Endothelial cell of umbilical vein (primary cell): ENCODE results near the gene PLPP7. TPM values are rescaled to one million over a fixed set of nuclear protein-coding genes. Genes with fewer than 3 reads are reported as not detected.

Source experiments
- BruUV-seq: library from RNA; stranded (reverse); fragments of 400-500 nt; replicated peaks from 2 replicates; lab custom pipeline; 2021; lab: Mats Ljungman, UMichigan
- CTCF ChIA-PET: fragments of 300-600, 350-600 bp; sonication (Branson Sonifier 250); formaldehyde crosslinking; loops from one replicate; lab custom pipeline; 2021; ENCODE audit warnings: antibody characterized with exemption, inconsistent platforms; lab: Charles Lee
- POLR2A ChIA-PET: fragments of 300-600, 350-600 bp; sonication (Branson Sonifier 250); formaldehyde crosslinking; loops from one replicate; lab custom pipeline; 2021; ENCODE audit warnings: antibody characterized with exemption, inconsistent platforms; lab: Charles Lee
- DNase-seq: peaks from one replicate; pipeline ENCODE4 v3.0.0-alpha.2; 2011; ENCODE audit warnings: low read depth, low spot score
- FAIRE-seq: peaks from 2 replicates; lab custom pipeline; 2011; peaks lifted over from hg19 to GRCh38; lab: Jason Lieb, UNC
- H2AFZ ChIP-seq: 2 replicates; pipeline ENCODE4 v1.6.0; 2012; ENCODE audit warnings: low read depth, low read length, control low read depth, inconsistent platforms
- H3K27ac ChIP-seq: 2 replicates; pipeline ENCODE4 v1.5.1; 2011; ENCODE audit warnings: low read depth, mild to moderate bottlenecking, control low read depth, low read length, moderate library complexity; ENCODE audit not compliant: insufficient read depth
- H3K27me3 ChIP-seq, 2 experiments: 2 replicates each; pipeline versions ENCODE4 v1.6.0 to v1.6.1; 2011; ENCODE audit warnings: low read length in 2 of 2, mixed read lengths in 1 of 2; ENCODE audit not compliant: control insufficient read depth in 2 of 2, insufficient read depth in 2 of 2
- H3K36me3 ChIP-seq, 2 experiments: 2 replicates in 1 of 2; 3 replicates in 1 of 2; pipeline ENCODE4 v1.5.1; 2011; ENCODE audit warnings: low read length in 2 of 2, mild to moderate bottlenecking in 1 of 2, moderate library complexity in 1 of 2; ENCODE audit not compliant: control insufficient read depth in 2 of 2, insufficient read depth in 2 of 2; ENCODE audit errors: extremely low read depth in 1 of 2
- H3K4me1 ChIP-seq: 3 replicates; pipeline ENCODE4 v1.5.1; 2011; ENCODE audit warnings: mild to moderate bottlenecking, low read length; ENCODE audit not compliant: control insufficient read depth, insufficient read depth; ENCODE audit errors: extremely low read depth
- H3K4me2 ChIP-seq: 2 replicates; pipeline ENCODE4 v1.6.1; 2011; ENCODE audit warnings: low read length, control low read depth, mixed read lengths; ENCODE audit not compliant: insufficient read depth
- H3K4me3 ChIP-seq, 3 experiments: fragments of 200-600 bp in 1 of 3; sonication (generic), shearing (Covaris generic) in 1 of 3; replicated peaks in 1 of 3; 2 replicates each; pipeline ENCODE4 v1.5.1; 2011 to 2016; ENCODE audit warnings: control low read depth in 3 of 3, low read length in 3 of 3, mild to moderate bottlenecking in 2 of 3, inconsistent platforms in 1 of 3, low read depth in 1 of 3, moderate library complexity in 1 of 3; ENCODE audit not compliant: insufficient read depth in 1 of 3
- H3K79me2 ChIP-seq: 2 replicates; pipeline ENCODE4 v1.6.0; 2012; ENCODE audit warnings: low read length, inconsistent platforms; ENCODE audit not compliant: control insufficient read depth, insufficient read depth
- H3K9ac ChIP-seq: replicated peaks from 2 replicates; pipeline ENCODE3; 2011; ENCODE audit warnings: low read length, control low read depth; ENCODE audit not compliant: insufficient read depth; ENCODE audit errors: extremely low read depth
- H3K9me1 ChIP-seq: replicated peaks from 3 replicates; pipeline ENCODE4 v1.6.0; 2011; ENCODE audit warnings: mild to moderate bottlenecking, low read length; ENCODE audit not compliant: control insufficient read depth, insufficient read depth; ENCODE audit errors: extremely low read depth
- H3K9me3 ChIP-seq: replicated peaks from 2 replicates; pipeline ENCODE4 v1.5.1; 2012; ENCODE audit warnings: low read length, inconsistent platforms; ENCODE audit not compliant: control insufficient read depth, insufficient read depth
- H4K20me1 ChIP-seq: replicated peaks from 2 replicates; pipeline ENCODE3; 2011; ENCODE audit warnings: mild to moderate bottlenecking, low read length; ENCODE audit not compliant: control insufficient read depth, insufficient read depth; ENCODE audit errors: extremely low read depth
- GATA2 ChIP-seq: IDR thresholded peaks from 2 replicates; pipeline ENCODE4 v1.7.0; 2011; ENCODE audit warnings: low read depth, mild to moderate bottlenecking, moderate library complexity, mixed read lengths, low read length; ENCODE audit not compliant: insufficient read length, insufficient read depth
- MYC ChIP-seq: IDR thresholded peaks from one replicate; pipeline ENCODE4 v1.6.1; 2011; ENCODE audit warnings: mild to moderate bottlenecking, low read depth, low read length
- POLR2AphosphoS5 ChIP-seq: IDR thresholded peaks from 2 replicates; pipeline ENCODE4 v1.6.1; 2012; ENCODE audit warnings: low read depth, mild to moderate bottlenecking, control low read depth, low read length, moderate library complexity; ENCODE audit not compliant: insufficient read depth
- dilution Hi-C: fragments of 300-500 bp; cut with MboI; formaldehyde crosslinking; loops from one replicate; pipeline ENCODE4 v1.15.0; 2019; ENCODE audit warnings: low sequenced_read_pairs; ENCODE audit not compliant: extremely low pct_ligation_motif_present
- intact Hi-C: fragments of 100-400 bp; cut with micrococcal nuclease; formaldehyde crosslinking; loops from one replicate; pipeline ENCODE4 v1.10.0; 2022
- polyA plus RNA-seq, 4 experiments: library from polyadenylated mRNA; depleted of rRNA in 3 of 4; stranded (reverse) in 3 of 4; unstranded in 1 of 4; fragments of >200 nt; gene quantifications; 2 replicates each; pipeline versions ENCODE4 v1.2.1 to v1.2.3, GENCODE V29; 2011 to 2012; ENCODE audit warnings: missing spikeins in 1 of 4
- total RNA-seq: library from RNA; stranded (reverse); gene quantifications from 2 replicates; pipeline ENCODE4 v1.2.3, GENCODE V29; 2021
- TF ChIP-seq, protein P1 (sequence below), 2 donors: IDR thresholded peaks; 1 replicate in 1 of 2; 2 replicates in 1 of 2; pipeline ENCODE4 v1.5.1; 2011; ENCODE audit warnings: low read length in 2 of 2, mild to moderate bottlenecking in 2 of 2, moderate library complexity in 2 of 2, control low read depth in 1 of 2, inconsistent platforms in 1 of 2, low read depth in 1 of 2; ENCODE audit not compliant: insufficient read depth in 1 of 2; ENCODE audit errors: extremely low read depth in 1 of 2

The PLPP7 gene
- total and polyA plus RNA-seq, 2 donors (not counting 3 experiments of a cell fraction or from before 2014, with no cell fraction given) = 2.1 to 2.7 TPM

DNA sequence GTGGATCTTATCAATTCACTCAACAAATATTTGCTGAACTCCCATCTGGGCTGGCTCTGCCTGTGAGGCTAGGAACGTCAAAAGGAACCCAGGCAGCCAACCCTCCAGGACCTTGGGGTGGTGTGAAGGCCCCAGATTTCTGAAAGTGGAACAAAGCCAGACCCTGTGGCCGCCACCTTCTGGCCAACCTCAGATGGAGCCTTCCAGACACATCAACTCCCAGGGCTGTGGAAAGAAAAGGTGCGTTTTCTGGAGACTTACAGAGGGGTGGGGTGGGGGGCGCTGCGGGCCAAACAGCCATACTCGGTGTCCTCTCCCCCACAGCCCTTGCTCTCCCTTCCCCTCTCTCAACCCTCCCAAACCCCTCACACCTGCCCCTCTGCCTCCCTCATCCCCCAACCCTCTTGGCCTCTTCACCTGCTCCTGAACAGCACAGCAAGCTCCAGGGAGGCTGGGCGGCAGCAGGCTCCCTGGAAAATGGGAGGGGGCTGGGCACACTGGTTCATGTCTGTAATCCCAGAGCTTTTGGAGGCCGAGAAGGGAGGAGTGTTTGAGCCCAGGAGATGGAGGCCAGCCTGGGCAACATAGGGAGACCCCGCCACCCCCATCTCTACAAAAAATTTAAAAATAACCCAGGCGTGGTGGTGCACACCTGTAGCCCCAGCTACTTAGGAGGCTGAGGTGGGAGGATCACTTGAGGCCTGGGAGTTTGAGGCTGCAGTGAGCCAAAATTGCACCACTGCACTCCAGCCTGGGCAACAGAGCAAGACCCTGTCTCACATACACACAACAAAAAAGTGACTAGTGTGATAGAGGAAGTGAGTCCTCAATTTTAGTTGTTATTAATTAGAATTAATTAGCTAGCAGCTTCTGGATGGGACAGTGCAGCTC lies 59.4 kb downstream of the PLPP7 start:
- Histone ChIP-seq H4K20me1 (no peaks in the 10 kb centered on the region), H3K9me1 (no peaks in the 10 kb centered on the region), H3K9ac (no peak overlapping the region), H3K9me3 (no peaks in the 10 kb centered on the region), H3K4me2 (no peak overlapping the region), H3K27ac (no peak overlapping the region), H3K27me3 (no peaks in the 10 kb centered on the region), H3K36me3 (no peaks in the 10 kb centered on the region), H3K4me3 (no peak overlapping the region), H2AFZ (no peak overlapping the region), H3K79me2 (no peaks in the 10 kb centered on the region), H3K4me1 (peaks cover 2% of the 10 kb centered on the region)
- no TSS peak for BruUV-seq
- ChIA-PET POLR2A (interaction anchor here (0.6 kb wide), 1 partner anchor 392 kb away, joined by 3 read pairs; no protein-coding TSS in a partner anchor), CTCF (interaction anchor here (0.8 to 2.5 kb wide), 33 partner anchors 8 to 402 kb away, joined by 3 to 35 read pairs (median 6); partner anchors contain the start of genes POMT1 and PRRT1B)
- TF ChIP-seq MYC (no peak), POLR2AphosphoS5 (no peak), GATA2 (no peak)
- TF ChIP-seq, protein P1, sequence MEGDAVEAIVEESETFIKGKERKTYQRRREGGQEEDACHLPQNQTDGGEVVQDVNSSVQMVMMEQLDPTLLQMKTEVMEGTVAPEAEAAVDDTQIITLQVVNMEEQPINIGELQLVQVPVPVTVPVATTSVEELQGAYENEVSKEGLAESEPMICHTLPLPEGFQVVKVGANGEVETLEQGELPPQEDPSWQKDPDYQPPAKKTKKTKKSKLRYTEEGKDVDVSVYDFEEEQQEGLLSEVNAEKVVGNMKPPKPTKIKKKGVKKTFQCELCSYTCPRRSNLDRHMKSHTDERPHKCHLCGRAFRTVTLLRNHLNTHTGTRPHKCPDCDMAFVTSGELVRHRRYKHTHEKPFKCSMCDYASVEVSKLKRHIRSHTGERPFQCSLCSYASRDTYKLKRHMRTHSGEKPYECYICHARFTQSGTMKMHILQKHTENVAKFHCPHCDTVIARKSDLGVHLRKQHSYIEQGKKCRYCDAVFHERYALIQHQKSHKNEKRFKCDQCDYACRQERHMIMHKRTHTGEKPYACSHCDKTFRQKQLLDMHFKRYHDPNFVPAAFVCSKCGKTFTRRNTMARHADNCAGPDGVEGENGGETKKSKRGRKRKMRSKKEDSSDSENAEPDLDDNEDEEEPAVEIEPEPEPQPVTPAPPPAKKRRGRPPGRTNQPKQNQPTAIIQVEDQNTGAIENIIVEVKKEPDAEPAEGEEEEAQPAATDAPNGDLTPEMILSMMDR (IDR thresholded peaks at IDR 0.05; ENCODE audit: extremely low read depth in 1 of 2, insufficient read depth in 1 of 2, low read depth in 1 of 2, low read length in 2 of 2) = no peak
- dilution Hi-C loops = no loop called here
- intact Hi-C loops = no loop called here
- FAIRE-seq = no peak
- no peak for DNase-seq
